Thyroid gland (tissue), 4 donors: Measurements from ENCODE around the gene CA10. TPM values are rescaled to one million over a fixed set of nuclear protein-coding genes. Genes with fewer than 3 reads are reported as not detected.

Experiments
- DNase-seq, 2 donors: peaks; one replicate each; pipeline ENCODE4 v3.0.0-alpha.2; 2019
- H3K27ac ChIP-seq, 3 donors: fragments of 200-600 bp; sonication (generic); 1 replicate in 2 of 3; 2 replicates in 1 of 3; pipeline ENCODE4 v1.5.1; 2016 to 2019; ENCODE audit warnings: mild to moderate bottlenecking in 1 of 3, moderate library complexity in 1 of 3
- H3K27me3 ChIP-seq: fragments of 200-600 bp; sonication (generic); one replicate; pipeline ENCODE4 v1.5.1; 2019
- H3K36me3 ChIP-seq, 2 donors: fragments of 200-600 bp; sonication (generic); one replicate each; pipeline ENCODE4 v1.5.1; 2016 to 2019
- H3K4me1 ChIP-seq, 2 donors: fragments of 200-600 bp; sonication (generic); one replicate each; pipeline ENCODE4 v1.5.1; 2017 to 2019
- H3K4me3 ChIP-seq, 3 donors: fragments of 200-600 bp; sonication (generic); replicated peaks in 1 of 3; 1 replicate in 2 of 3; 2 replicates in 1 of 3; pipeline ENCODE4 v1.5.1; 2016; ENCODE audit warnings: mild to moderate bottlenecking in 1 of 3
- H3K9me3 ChIP-seq: fragments of 200-600 bp; sonication (generic); one replicate; pipeline ENCODE4 v1.5.1; 2017
- CTCF ChIP-seq, 6 experiments: fragments of 200-600 bp in 3 of 6; fragments of 450-650 bp in 3 of 6; sonication (generic) in 3 of 6; IDR thresholded peaks; one replicate each; pipeline ENCODE4 v1.5.1; 2016 to 2019; ENCODE audit warnings: antibody characterized with exemption in 6 of 6, mild to moderate bottlenecking in 2 of 6, inconsistent platforms in 1 of 6, moderate library complexity in 1 of 6
- POLR2A ChIP-seq, 2 donors: fragments of 450-650 bp; IDR thresholded peaks; one replicate each; pipeline ENCODE4 v1.6.1; 2017; ENCODE audit warnings: antibody characterized with exemption in 2 of 2, mild to moderate bottlenecking in 2 of 2, moderate library complexity in 1 of 2
- WGBS, 2 donors: methylation state at CpG; one replicate each; pipeline ENCODE4 v1.1.5; 2017; 5-methylcytosine and 5-hydroxymethylcytosine counted together
- intact Hi-C: fragments of 100-400 bp; cut with DNase I; formaldehyde crosslinking; loops from one replicate; pipeline ENCODE4 v1.15.1; 2023
- total RNA-seq, 4 donors: library from RNA; depleted of rRNA; stranded (reverse); fragments of >200 nt; gene quantifications; one replicate each; pipeline ENCODE4 v1.2.3, GENCODE V29; 2016

Gene CA10
- total RNA-seq, 4 donors from 2014 or later, result not detected

GRCh38 chr17:52124561-52124960, 34.0 kb downstream of the CA10 start:
- Histone ChIP-seq H3K9me3 (no peaks in the 10 kb centered on the region), H3K27ac (no peak overlapping the region), H3K4me1 (no peaks in the 10 kb centered on the region), H3K27me3 (no peaks in the 10 kb centered on the region), H3K36me3 (no peaks in the 10 kb centered on the region), H3K4me3 (no peak overlapping the region)
- no peak for TF ChIP-seq POLR2A (IDR thresholded peaks at IDR 0.05)
- no peak for TF ChIP-seq CTCF (IDR thresholded peaks at IDR 0.05)
- no peak for DNase-seq
- intact Hi-C loops, result no loop called here

GRCh38 chr17:52120465-52120864, 38.0 kb downstream of the CA10 start:
- Histone ChIP-seq H3K27ac (no peak overlapping the region), H3K9me3 (no peaks in the 10 kb centered on the region), H3K4me3 (no peak overlapping the region), H3K36me3 (no peaks in the 10 kb centered on the region), H3K27me3 (no peaks in the 10 kb centered on the region), H3K4me1 (no peaks in the 10 kb centered on the region)
- TF ChIP-seq CTCF (IDR thresholded peaks at IDR 0.05), result no peak
- no peak for TF ChIP-seq POLR2A (IDR thresholded peaks at IDR 0.05)
- intact Hi-C loops, result no loop called here
- no peak for DNase-seq
- WGBS, 2 donors, result 83 to 88% methylated on average over 2 of the region's 2 CpGs

GRCh38 chr17:52110923-52111581, 47.5 kb downstream of the CA10 start:
- Histone ChIP-seq H3K4me3 (no peak overlapping the region), H3K4me1 (no peaks in the 10 kb centered on the region), H3K27ac (no peak overlapping the region), H3K9me3 (no peaks in the 10 kb centered on the region), H3K27me3 (no peaks in the 10 kb centered on the region), H3K36me3 (no peaks in the 10 kb centered on the region)
- no peak for TF ChIP-seq POLR2A (IDR thresholded peaks at IDR 0.05)
- DNase-seq, result no peak
- intact Hi-C loops, result no loop called here
- 70 to 75% methylated on average over 4 of the region's 4 CpGs for WGBS, 2 donors

DNA sequence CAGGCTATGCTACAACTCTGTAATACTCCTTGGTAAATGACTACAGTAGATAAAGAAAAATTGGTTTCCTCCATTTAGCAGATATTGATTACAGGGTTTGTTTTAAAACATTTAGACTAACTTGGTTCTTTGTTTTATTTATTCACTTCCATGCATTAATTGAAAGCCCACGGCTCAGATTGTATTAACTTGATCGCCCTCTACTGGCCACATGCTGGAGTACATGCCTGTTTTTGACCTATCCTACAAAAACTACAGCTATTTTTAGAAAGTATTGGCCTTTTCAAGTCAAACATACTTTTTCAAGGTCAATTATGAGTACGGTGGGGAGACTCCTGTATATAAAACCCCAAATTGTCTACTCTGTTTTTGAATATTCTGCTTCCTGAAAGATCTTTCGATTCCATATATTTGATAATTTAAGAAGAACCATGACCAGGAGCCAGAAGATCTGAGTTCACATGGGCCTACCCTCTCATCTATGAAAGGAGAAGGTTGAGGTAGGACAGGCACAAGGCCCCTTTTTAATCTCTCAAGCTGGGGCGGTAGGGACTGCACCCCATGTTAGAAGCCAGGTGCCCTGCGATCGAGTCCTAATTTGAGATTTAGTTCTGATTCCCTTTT, 51.8 kb downstream of the CA10 start:
- WGBS, 2 donors, result 39 to 45% methylated on average over 7 of the region's 7 CpGs
- TF ChIP-seq POLR2A (IDR thresholded peaks at IDR 0.05), result no peak
- peak; percentile 39 to 87 (median 78) for TF ChIP-seq CTCF (IDR thresholded peaks at IDR 0.05)
- Histone ChIP-seq H3K9me3 (no peaks in the 10 kb centered on the region), H3K4me1 (no peaks in the 10 kb centered on the region), H3K27ac (no peak overlapping the region), H3K4me3 (no peak overlapping the region), H3K27me3 (no peaks in the 10 kb centered on the region), H3K36me3 (no peaks in the 10 kb centered on the region)
- DNase-seq, result peak; percentile 61 to 71
- intact Hi-C loops, result no loop called here

- whole genome bisulfite sequencing, 2 donors, result 80 to 86% methylated on average over 8 of the region's 8 CpGs
- Histone ChIP-seq H3K4me3 (no peak overlapping the region), H3K27me3 (no peaks in the 10 kb centered on the region), H3K9me3 (no peaks in the 10 kb centered on the region), H3K27ac (no peak overlapping the region), H3K36me3 (no peaks in the 10 kb centered on the region), H3K4me1 (no peaks in the 10 kb centered on the region)
- TF ChIP-seq POLR2A (IDR thresholded peaks at IDR 0.05) (no peak), CTCF (IDR thresholded peaks at IDR 0.05) (no peak)
- intact Hi-C loops, result no loop called here
- DNase-seq, result no peak
Measured at GRCh38 chr17:52106072-52106471, 52.4 kb downstream of the CA10 start.
